ENCODE results near the gene BCL2L2.
A peak's percentile ranks its signal among the peaks of the same experiment; 100 is the strongest.

Gene BCL2L2

GRCh38 chr14:23319746-23320583 lies 13.3 kb downstream of the BCL2L2 start:
- Histone ChIP-seq H3K9me3 (ENCODE audit: low read depth, low read length) (no peaks in the 10 kb centered on the region), H3K4me3 (peak overlapping the region; percentile 80), H3K9ac (ENCODE audit: insufficient read length) (peak overlapping the region; percentile 64), H3K27ac (peak overlapping the region; percentile 94), H3K36me3 (ENCODE audit: insufficient read depth, low read length) (peaks cover 37% of the 10 kb centered on the region)
- no peak for DNase-seq (ENCODE audit: low read depth, low spot score)
- no peak for TF ChIP-seq FOXP2 (optimal IDR thresholded peaks at IDR 0.05; ENCODE audit: control extremely low read depth, extremely low read length, insufficient read depth)
- TF ChIP-seq POLR2AphosphoS5 (IDR thresholded peaks at IDR 0.05; ENCODE audit: borderline replicate concordance, low read depth, low read length): no peak
- TF ChIP-seq EZH2 (IDR thresholded peaks at IDR 0.05): no peak

DNA sequence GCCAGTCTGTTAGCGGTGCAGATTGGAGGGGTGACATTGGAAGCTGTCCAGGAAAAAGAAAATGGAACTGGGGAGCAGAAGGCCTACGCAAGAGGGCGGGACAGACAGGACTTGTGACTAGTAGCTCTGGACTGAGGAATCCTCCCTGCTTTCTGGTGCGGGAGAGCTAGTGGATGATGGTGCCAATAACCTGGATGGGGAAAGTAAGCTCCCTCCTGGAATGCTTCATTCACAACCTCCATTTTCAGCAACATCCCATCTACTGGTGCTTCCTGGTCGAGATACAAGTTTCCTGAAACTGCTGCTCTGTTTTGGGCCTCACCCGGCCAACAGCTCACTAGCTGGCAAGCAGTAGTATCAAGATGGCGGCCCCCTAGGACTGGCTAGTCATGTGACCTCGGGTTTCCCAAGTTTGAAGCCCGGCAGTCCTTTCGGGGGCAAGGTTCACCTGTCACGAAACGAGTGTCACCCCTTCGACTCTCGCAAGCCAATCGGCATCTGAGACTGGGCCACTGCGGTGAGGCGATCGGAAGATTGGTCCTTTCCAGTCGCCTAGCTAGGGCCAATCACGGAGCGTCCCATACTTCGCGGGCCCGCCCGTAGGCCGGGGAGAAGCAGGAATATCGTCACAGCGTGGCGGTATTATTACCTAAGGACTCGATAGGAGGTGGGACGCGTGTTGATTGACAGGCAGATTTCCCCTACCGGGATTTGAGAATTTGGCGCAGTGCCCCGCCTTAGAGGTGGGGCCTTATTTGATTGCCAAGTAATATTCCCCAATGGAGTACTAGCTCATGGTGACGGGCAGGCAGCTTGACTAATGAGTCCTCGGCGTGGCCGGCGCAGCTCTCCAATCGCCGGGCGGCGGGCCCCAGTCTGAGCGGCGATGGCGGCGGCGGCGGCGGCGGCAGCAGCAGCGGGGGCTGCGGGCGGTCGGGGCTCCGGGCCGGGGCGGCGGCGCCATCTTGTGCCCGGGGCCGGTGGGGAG lies 14.2 kb downstream of the BCL2L2 start, which contains the start of gene PABPN1:
Gene PABPN1, plus strand, starts transcription at position 874 of the 988 bp plus-strand sequence. Its CDS starts 13 bp downstream, at position 887.
- peak; percentile 99 for DNase-seq (ENCODE audit: low read depth, low spot score)
- TF ChIP-seq FOXP2 (optimal IDR thresholded peaks at IDR 0.05; ENCODE audit: control extremely low read depth, extremely low read length, insufficient read depth): no peak
- peak; percentile 86 for TF ChIP-seq POLR2AphosphoS5 (IDR thresholded peaks at IDR 0.05; ENCODE audit: borderline replicate concordance, low read depth, low read length)
- H3K36me3 ChIP-seq (ENCODE audit: insufficient read depth, low read length): peaks cover 43% of the 10 kb centered on the region
- peak within 1 kb of the TSS; percentile 99 for H3K4me3 ChIP-seq
- H3K27ac ChIP-seq: peak within 1 kb of the TSS; percentile 94
- H3K9ac ChIP-seq (ENCODE audit: insufficient read length): peak within 1 kb of the TSS; percentile 99
- H3K9me3 ChIP-seq (ENCODE audit: low read depth, low read length): no peaks in the 10 kb centered on the region

- no peak for DNase-seq (ENCODE audit: low read depth, low spot score)
- Histone ChIP-seq H3K9ac (ENCODE audit: insufficient read length) (peak overlapping the region; percentile 99), H3K27ac (peak overlapping the region; percentile 88), H3K4me3 (peak overlapping the region; percentile 99), H3K36me3 (ENCODE audit: insufficient read depth, low read length) (peaks cover 47% of the 10 kb centered on the region), H3K9me3 (ENCODE audit: low read depth, low read length) (no peaks in the 10 kb centered on the region)
- TF ChIP-seq FOXP2 (optimal IDR thresholded peaks at IDR 0.05; ENCODE audit: control extremely low read depth, extremely low read length, insufficient read depth) (no peak), POLR2AphosphoS5 (IDR thresholded peaks at IDR 0.05; ENCODE audit: borderline replicate concordance, low read depth, low read length) (peak; percentile 42; the same call in 1 of the 2 replicates)
Observed at GRCh38 chr14:23321572-23322547, 15.2 kb downstream of the BCL2L2 start.

GRCh38 chr14:23322568-23323517 lies 16.2 kb downstream of the BCL2L2 start:
- Histone ChIP-seq H3K9ac (ENCODE audit: insufficient read length) (peak overlapping the region; percentile 99), H3K27ac (peak overlapping the region; percentile 88), H3K4me3 (peak overlapping the region; percentile 99), H3K9me3 (ENCODE audit: low read depth, low read length) (no peaks in the 10 kb centered on the region), H3K36me3 (ENCODE audit: insufficient read depth, low read length) (peaks cover 47% of the 10 kb centered on the region)
- TF ChIP-seq POLR2AphosphoS5 (IDR thresholded peaks at IDR 0.05; ENCODE audit: borderline replicate concordance, low read depth, low read length) (no peak), FOXP2 (optimal IDR thresholded peaks at IDR 0.05; ENCODE audit: control extremely low read depth, extremely low read length, insufficient read depth) (no peak), EZH2 (IDR thresholded peaks at IDR 0.05) (no peak)
- DNase-seq (ENCODE audit: low read depth, low spot score): no peak

- Histone ChIP-seq H3K4me3 (no peak overlapping the region), H3K9ac (ENCODE audit: insufficient read length) (no peak overlapping the region), H3K36me3 (ENCODE audit: insufficient read depth, low read length) (peaks cover 47% of the 10 kb centered on the region)
Observed at GRCh38 chr14:23323838-23324454, 17.3 kb downstream of the BCL2L2 start.

GRCh38 chr14:23324455-23324846 lies 17.8 kb downstream of the BCL2L2 start:
- Histone ChIP-seq H3K4me3 (no peak overlapping the region), H3K9me3 (ENCODE audit: low read depth, low read length) (no peaks in the 10 kb centered on the region), H3K36me3 (ENCODE audit: insufficient read depth, low read length) (peaks cover 45% of the 10 kb centered on the region), H3K9ac (ENCODE audit: insufficient read length) (no peak overlapping the region), H3K27ac (no peak overlapping the region)
- no peak for DNase-seq (ENCODE audit: low read depth, low spot score)
- TF ChIP-seq FOXP2 (optimal IDR thresholded peaks at IDR 0.05; ENCODE audit: control extremely low read depth, extremely low read length, insufficient read depth) (no peak), POLR2AphosphoS5 (IDR thresholded peaks at IDR 0.05; ENCODE audit: borderline replicate concordance, low read depth, low read length) (no peak), EZH2 (IDR thresholded peaks at IDR 0.05) (no peak)

More at GRCh38 chr14:23323838-23324454, 17.3 kb downstream of the BCL2L2 start:
- no peak overlapping the region for H3K27ac ChIP-seq
- H3K9me3 ChIP-seq (ENCODE audit: low read depth, low read length): no peaks in the 10 kb centered on the region
- TF ChIP-seq EZH2 (IDR thresholded peaks at IDR 0.05) (no peak), FOXP2 (optimal IDR thresholded peaks at IDR 0.05; ENCODE audit: control extremely low read depth, extremely low read length, insufficient read depth) (no peak), POLR2AphosphoS5 (IDR thresholded peaks at IDR 0.05; ENCODE audit: borderline replicate concordance, low read depth, low read length) (no peak)
- no peak for DNase-seq (ENCODE audit: low read depth, low spot score)
